ENCODE measurements around the gene DSCAM.
"Not testable (repeated sequence)": the region's sequence is repeated elsewhere in the genome, so short reads cannot be mapped to it uniquely, and the experiment has no call there.

The DSCAM gene

GRCh38 chr21:40282912-40283886 lies 563.8 kb downstream of the DSCAM start:
- no peak for DNase-seq

GRCh38 chr21:40278345-40278744 lies 568.6 kb downstream of the DSCAM start:
- no peak for DNase-seq

DNA sequence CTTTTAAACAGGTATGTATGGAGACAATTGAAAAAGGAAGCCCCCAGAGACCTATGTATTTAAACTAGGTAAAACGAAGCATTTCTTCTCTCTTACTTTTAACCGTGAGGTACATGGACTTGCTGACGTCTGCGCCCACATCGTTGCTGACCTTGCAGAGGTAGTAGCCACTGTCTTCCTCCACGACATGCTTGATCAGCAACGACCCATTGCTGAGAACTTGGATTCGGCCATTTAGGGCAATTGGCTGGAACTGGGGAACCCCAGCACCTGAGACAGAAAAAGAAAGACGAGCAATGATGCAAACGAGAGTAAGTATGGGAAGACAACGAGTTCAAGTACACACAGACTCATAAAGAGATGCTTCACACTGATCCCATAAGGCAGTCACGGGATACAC lies 571.0 kb downstream of the DSCAM start:
- no peak for DNase-seq

- no peak for DNase-seq
Observed at GRCh38 chr21:40272037-40272436, 574.9 kb downstream of the DSCAM start.

DNA sequence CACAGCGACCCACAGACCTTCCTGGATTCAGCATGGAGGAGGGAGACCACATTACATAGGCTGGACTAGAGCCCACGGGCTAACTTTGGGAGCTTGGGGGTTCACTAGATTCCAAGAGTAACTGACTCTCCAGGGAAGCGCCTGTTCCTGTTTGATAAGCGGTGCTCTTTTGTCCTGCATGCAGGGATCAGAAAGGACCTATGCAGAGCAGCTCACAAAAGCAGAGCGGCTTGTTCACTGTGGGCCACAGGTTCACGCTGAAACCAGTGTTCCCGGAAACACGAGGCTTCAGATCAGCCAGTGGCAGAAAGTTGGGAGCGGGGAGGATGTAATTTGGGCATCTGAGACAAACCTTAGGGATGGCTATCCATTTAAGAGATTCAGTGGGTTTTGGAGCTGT lies 575.8 kb downstream of the DSCAM start:
- no peak for DNase-seq

- no peak for DNase-seq
Observed at GRCh38 chr21:40270047-40270446, 576.9 kb downstream of the DSCAM start.

DNA sequence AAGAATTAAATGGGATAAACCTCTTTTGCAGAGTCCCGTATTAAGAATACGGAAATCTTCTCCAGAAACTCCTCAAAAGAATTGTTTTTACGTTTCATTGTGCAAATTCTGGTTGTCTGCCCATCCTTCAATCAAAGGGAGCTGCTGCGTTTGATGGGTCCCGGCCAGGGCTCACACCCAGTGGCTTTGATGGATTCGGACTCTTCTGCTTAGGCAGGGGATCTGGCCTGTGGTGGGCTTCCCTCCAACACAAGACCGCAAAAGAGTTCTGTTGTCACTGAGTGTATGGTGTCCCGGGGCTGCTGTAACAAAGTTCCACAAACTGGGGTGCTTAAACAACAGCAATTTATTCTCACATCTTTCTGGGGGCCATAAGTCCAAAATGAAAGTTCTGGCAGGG lies 577.7 kb downstream of the DSCAM start:
- no peak for DNase-seq

DNA sequence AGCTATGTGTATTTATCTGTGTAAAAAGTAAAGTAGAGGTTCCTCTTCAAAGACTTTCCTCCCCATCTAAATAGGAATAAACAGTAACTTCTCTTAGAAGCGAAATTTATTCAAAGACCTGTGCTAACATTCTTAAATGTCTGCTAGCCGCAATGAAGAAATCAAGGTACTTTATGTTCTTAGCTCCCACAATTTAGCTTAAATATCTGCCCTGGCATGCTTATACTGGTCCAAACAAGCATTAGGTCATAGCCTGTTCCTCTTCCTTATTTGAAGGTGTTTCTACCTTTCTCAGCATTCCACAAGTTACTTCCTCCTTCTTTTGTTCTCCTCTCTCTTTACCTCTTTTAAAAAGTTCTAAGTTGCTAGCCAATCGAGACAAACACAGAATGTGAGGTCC lies 588.5 kb downstream of the DSCAM start:
- DNase-seq, result not testable (repeated sequence)

GRCh38 chr21:40257342-40257741 lies 589.6 kb downstream of the DSCAM start:
- no peak for DNase-seq

GRCh38 chr21:40255518-40256444 lies 591.2 kb downstream of the DSCAM start:
- DNase-seq, result no peak

DNA sequence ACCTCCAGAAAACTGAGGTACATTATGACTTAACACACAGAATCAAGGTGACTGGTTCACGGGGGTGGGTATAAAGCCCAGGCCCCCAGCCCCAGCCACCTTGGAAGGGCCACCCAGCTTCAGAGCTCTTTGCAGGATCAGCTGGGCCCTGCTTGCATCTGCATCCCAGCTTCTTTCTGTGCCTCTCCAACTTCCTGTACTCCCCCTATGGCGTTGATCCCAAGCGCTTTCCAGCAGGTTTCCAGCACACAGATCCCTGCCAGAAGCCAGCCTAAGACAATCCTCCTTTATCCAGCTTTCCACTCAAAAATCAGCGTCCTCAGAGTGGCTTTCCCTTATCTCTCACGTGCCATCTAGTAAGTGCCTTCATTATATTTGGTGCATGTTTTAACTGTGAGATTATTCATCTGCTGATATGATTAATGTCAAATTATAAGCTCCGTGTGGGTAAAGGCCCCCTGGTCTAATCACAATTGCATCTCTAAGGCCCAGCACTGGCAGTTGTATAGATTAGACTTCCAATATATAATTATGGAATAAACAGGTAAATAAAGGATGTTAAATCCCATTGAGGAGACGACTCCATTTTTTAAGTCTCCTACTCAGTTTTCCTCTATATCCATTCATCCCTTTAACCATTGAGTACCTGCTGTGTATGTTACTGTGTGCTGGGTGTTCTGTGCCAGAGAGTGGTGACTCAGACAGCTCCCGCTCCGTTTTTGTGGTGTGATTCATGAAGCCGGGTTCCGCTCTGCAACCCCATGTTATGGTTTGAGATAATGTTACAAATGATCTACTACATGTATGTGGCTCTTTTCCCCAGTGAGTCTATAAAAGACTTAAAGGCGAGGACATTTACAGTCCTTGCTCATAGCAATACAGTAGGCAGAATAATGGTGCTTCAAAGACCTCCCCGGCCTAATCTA lies 592.2 kb downstream of the DSCAM start:
- DNase-seq, result no peak

DNA sequence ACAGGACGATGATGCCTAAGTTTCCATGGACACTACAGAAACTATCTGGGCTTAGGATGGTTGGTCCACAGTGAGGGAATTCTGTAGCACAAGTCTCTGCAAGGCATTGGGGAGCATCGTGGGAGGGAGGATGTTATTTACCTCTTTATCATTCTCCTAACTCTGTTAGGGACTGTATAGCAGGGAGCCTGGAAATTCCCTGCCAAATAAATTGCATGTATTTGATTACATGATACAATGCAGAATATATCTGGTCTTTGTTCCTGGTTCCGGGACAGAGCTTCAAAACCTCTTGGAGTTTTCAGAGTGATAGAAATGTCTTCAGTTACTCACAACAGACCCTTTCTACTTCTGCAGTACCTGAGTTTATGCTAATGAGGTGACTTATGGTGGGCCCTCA lies 593.8 kb downstream of the DSCAM start:
- DNase-seq, result no peak

- DNase-seq, result no peak
Observed at GRCh38 chr21:40250514-40251294, 596.3 kb downstream of the DSCAM start.

- DNase-seq, result no peak
Observed at GRCh38 chr21:40244981-40245380, 602.0 kb downstream of the DSCAM start.

GRCh38 chr21:40243685-40244084 lies 603.3 kb downstream of the DSCAM start:
- no peak for DNase-seq

DNA sequence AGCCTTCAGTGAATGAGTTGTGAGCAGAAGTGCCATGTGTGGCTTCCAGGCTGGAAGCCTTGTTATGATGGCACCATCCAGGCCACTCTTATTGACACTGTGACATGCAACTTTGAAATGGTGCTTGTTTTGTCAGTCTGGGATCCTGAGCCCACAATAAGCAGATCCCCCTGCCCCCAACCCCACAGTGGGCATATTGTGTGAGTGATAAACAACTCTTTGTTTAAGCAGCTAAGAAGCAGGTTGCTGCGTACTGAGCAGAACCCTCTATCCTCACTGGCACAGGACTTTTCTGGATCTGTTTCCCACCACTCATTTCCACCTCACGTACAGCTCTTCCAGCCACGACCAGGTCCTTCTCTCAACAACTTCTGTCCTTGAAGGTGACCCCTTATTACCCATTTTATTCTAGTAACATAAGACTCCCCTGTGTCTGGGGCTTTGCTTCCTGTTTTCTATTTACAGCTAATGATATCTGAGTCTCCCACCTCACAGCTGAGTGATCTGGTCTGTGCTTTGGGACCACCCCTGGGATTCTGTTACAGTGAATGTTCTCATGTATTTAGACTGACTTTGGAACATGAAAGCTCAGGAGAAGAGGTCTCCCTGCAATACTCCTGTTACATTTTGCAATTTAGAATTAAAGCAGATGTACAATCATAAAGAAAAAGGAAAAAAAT lies 604.2 kb downstream of the DSCAM start:
- no peak for DNase-seq

DNA sequence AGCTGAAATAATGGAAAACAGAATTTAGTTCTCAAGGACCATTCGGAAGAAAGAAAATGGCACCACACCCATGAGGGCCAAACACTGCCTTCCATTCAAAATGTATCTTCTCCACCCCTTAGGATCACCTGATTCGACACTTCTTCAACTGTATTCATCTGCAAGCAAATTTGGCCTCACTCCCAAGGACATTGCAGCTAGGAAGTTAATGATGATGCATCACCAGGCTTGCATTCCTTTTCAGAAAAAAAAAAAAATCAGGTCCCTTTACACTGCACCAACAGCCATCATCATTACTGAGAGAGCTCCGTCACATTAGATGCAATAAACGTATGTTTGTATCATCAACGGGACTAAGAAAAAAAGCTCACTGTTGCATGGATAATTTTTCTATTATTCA lies 611.4 kb downstream of the DSCAM start:
- no peak for DNase-seq

GRCh38 chr21:40231979-40232378 lies 615.0 kb downstream of the DSCAM start:
- no peak for DNase-seq

GRCh38 chr21:40227096-40227495 lies 619.9 kb downstream of the DSCAM start:
- no peak for DNase-seq

GRCh38 chr21:40215941-40216340 lies 631.0 kb downstream of the DSCAM start:
- no peak for DNase-seq

- DNase-seq, result no peak
Observed at GRCh38 chr21:40210251-40210650, 636.7 kb downstream of the DSCAM start.
